GM19351 (cell line): Measurements from ENCODE around the gene RIOX2.
"Not testable (repeated sequence)": the region's sequence is repeated elsewhere in the genome, so short reads cannot be mapped to it uniquely, and the experiment has no call there.

ENCODE experiments used
- ATAC-seq: cut with Tn5 transposase; IDR thresholded peaks from one replicate; pipeline ENCODE4 v1.9.1; 2021; ENCODE audit warnings: mild to moderate bottlenecking, moderate library complexity; ENCODE audit not compliant: unreplicated experiment

RIOX2 gene

DNA sequence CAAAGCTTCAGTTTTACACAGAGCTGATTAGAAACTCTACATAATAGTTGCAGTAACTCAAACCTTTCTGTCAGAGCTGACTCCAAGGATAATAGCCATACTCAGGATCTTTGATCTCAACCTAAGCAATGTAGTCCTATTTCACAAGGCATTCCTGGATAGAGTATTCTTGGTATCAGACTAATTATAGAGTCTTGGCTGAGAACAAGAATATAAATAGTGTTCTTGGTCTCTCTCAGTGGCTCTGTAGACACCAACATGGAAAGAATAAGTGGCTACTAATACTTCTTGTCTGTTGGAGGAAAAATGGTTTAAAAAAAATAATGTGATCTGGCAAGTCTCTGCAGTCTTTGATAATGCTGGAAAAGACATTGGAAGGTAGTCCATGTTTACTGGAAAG lies 55.7 kb downstream of the RIOX2 start:
- ATAC-seq, result no peak

GRCh38 chr3:97914388-97914787 lies 57.8 kb downstream of the RIOX2 start:
- no peak for ATAC-seq

GRCh38 chr3:97911459-97911858 lies 60.8 kb downstream of the RIOX2 start:
- no peak for ATAC-seq

- peak; percentile 77 for ATAC-seq
These were observed 61.3 kb downstream of the RIOX2 start for GRCh38 chr3:97910931-97911351.

DNA sequence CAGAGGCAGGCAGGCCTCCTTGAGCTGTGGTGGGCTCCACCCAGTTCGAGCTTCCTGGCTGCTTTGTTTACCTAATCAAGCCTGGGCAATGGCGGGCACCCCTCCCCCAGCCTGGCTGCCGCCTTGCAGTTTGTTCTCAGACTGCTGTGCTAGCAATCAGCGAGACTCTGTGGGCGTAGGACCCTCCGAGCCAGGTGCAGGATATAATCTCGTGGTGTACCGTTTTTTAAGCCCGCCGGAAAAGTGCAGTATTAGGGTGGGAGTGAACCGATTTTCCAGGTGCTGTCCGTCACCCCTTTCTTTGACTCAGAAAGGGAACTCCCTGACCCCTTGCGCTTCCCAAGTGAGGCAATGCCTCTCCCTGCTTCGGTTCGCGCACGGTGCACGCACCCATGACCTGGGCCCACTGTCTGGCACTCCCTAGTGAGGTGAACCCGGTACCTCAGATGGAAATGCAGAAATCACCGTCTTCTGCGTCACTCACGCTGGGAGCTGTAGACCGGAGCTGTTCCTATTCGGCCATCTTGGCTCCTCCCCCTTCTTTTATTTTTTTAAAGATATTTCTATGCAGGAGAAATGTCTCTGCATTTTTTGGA lies 61.9 kb downstream of the RIOX2 start:
- peak; percentile 39 for ATAC-seq

DNA sequence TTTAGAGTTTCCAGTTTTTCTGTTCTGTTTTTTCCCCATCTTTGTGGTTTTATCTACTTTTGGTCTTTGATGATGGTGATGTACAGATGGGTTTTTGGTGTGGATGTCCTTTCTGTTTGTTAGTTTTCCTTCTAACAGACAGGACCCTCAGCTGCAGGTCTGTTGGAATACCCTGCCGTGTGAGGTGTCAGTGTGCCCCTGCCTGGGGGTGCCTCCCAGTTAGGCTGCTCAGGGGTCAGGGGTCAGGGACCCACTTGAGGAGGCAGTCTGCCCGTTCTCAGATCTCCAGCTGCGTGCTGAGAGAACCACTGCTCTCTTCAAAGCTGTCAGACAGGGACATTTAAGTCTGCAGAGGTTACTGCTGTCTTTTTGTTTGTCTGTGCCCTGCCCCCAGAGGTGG lies 62.4 kb downstream of the RIOX2 start:
- ATAC-seq, result not testable (repeated sequence)

DNA sequence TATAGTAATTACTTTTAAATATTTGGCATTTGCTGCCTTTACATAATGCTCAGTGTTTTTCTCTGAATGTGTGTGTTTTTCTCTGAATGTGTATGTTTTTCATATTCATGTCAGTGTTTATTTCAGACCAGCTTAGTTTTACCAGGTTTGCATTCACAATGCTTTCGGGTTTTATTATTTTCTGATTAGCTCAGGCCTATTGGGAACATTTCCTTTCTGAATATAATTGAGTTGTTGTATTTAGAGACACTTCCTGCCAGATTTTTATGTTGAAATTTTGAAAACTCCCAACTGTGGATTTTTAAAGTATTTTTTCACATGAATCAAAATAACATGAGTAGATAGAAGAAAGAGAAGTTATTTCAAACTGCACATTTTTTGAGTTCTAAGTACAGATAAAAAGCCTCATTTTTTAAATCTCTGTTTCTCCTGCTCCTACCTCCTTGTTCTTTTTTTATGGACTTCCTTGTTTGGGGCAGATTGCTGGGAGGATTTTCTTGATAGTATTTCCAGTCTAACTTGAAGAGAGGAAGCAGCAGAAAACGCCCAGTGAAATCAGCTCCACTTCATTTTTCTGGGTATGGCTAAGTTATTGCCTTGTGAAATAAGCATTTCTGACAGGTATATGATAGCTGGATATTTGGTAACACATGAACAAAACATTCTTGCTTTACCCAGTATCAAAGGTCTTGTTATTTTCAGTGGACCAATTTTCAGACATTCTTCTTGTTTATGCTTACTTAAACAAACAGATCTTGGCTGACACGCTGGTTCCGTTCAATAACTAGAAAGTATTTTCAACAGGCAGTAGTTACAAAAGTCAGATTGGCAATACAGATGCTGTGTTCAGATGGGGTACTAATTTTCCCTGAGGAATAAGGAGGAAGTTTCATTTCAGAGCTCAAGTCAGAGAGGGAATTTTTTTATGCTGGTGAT lies 70.7 kb downstream of the RIOX2 start:
- ATAC-seq, result no peak

DNA sequence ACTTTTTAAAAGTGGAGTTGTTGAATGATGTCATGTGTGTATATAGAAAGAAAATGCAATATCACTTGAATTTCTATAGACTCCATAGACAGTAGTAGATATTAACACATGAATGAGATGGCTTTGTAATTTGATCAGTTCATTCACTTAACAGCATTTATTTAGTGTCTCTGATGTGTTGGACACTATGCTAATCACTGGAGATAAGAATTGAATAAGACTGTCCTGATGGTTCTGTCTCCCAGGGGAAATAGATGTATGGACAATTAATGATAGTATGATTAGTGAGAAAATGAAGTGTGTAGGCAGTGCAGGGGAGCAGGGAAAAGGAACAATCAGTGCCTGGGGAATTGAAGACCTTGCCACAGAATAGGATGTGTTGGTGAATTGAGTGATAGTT lies 72.9 kb downstream of the RIOX2 start:
- ATAC-seq, result no peak

GRCh38 chr3:97896547-97896946 lies 75.7 kb downstream of the RIOX2 start:
- ATAC-seq, result no peak

GRCh38 chr3:97896129-97896528 lies 76.1 kb downstream of the RIOX2 start:
- no peak for ATAC-seq

DNA sequence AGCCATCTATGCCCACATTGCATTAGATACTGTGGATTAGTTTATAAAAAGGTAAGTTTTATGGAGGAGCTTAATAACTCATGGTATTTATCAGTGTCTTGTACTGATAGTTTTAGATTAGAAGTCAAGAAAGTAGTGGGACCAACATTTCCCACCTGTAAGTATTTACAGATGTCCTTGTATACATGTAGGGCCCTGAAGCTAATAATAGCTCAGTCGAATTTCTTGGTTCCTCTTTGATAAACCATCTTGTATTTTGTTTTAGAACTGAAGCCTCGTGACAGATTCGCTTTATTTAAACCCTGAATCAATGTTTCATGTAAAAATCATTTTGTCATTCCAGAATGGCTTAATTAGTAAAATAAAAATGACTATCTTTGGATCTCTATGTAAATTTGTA lies 77.0 kb downstream of the RIOX2 start:
- peak; percentile 91 for ATAC-seq

DNA sequence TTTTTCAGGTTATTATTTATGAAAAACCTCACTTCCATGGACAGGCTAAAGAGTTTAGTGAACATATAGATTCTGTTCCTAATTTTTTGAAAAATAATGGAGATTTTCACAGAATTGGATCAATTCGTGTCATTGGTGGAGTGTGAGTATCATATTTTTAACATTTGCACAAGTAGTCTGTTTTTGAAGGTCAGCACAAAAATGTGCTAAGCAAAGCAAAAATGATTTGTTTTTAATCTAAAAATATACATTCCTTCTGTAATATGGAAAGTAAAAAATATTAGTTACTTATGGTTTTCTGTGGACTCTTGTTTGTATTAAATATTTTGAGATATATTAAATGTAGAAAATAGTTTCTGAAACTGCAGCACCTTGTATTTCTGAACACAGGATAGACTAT lies 79.4 kb downstream of the RIOX2 start:
- no peak for ATAC-seq
